Neutrophil (primary cell): ENCODE data around the gene CAND2.
A peak's percentile ranks its signal among the peaks of the same experiment; 100 is the strongest.

ENCODE experiments used
- H3K27ac ChIP-seq: fragments of 200-600 bp; sonication (generic); 2 replicates; pipeline ENCODE4 v1.5.1; 2016; ENCODE audit warnings: mild to moderate bottlenecking, moderate library complexity
- H3K27me3 ChIP-seq: fragments of 200-600 bp; sonication (generic); 2 replicates; pipeline ENCODE4 v1.6.0; 2016; ENCODE audit warnings: mild to moderate bottlenecking
- H3K36me3 ChIP-seq: fragments of 200-600 bp; sonication (generic); 2 replicates; pipeline ENCODE4 v1.5.1; 2017
- H3K4me1 ChIP-seq, 2 experiments: fragments of 200-600 bp in 1 of 2; sonication (generic) in 1 of 2; 1 replicate in 1 of 2; 2 replicates in 1 of 2; pipeline versions ENCODE4 v1.5.1 to v1.6.1; 2013 to 2016; ENCODE audit warnings: low read depth in 1 of 2, low read length in 1 of 2, mild to moderate bottlenecking in 1 of 2, moderate library complexity in 1 of 2; ENCODE audit not compliant: control insufficient read depth in 1 of 2, insufficient read depth in 1 of 2
- H3K4me3 ChIP-seq, 2 experiments: fragments of 200-600 bp in 1 of 2; sonication (generic) in 1 of 2; 1 replicate in 1 of 2; 2 replicates in 1 of 2; pipeline ENCODE4 v1.5.1; 2013 to 2016; ENCODE audit warnings: low read depth in 1 of 2, low read length in 1 of 2, mild to moderate bottlenecking in 1 of 2, moderate library complexity in 1 of 2
- H3K9me3 ChIP-seq: fragments of 200-600 bp; sonication (generic); 2 replicates; pipeline ENCODE4 v1.5.1; 2016
- CTCF ChIP-seq: fragments of 200-600 bp; sonication (generic); IDR thresholded peaks from 2 replicates; pipeline ENCODE4 v1.5.1; 2016; ENCODE audit warnings: antibody characterized with exemption

CAND2 gene

GRCh38 chr3:12809001-12809400, 12.5 kb downstream of the CAND2 start:
- Histone ChIP-seq H3K9me3 (no peaks in the 10 kb centered on the region), H3K27me3 (peaks cover 24% of the 10 kb centered on the region), H3K36me3 (no peaks in the 10 kb centered on the region), H3K4me3 (no peak overlapping the region), H3K4me1 (peaks cover 5 to 9% of the 10 kb centered on the region in 2 experiments), H3K27ac (no peak overlapping the region)
- TF ChIP-seq CTCF = no peak

GRCh38 chr3:12809435-12809834, 13.0 kb downstream of the CAND2 start:
- Histone ChIP-seq H3K4me1 (peaks cover 5 to 9% of the 10 kb centered on the region in 2 experiments), H3K4me3 (peak overlapping the region; percentile 62 to 80), H3K27ac (no peak overlapping the region)

GRCh38 chr3:12810013-12810780, 13.7 kb downstream of the CAND2 start:
- Histone ChIP-seq H3K36me3 (no peaks in the 10 kb centered on the region), H3K27ac (no peak overlapping the region), H3K4me1 (peaks cover 5 to 9% of the 10 kb centered on the region in 2 experiments), H3K9me3 (no peaks in the 10 kb centered on the region), H3K27me3 (peaks cover 24% of the 10 kb centered on the region), H3K4me3 (peak overlapping the region; percentile 62 to 80)
- TF ChIP-seq CTCF = peak; percentile 87

More at GRCh38 chr3:12809435-12809834, 13.0 kb downstream of the CAND2 start:
- H3K36me3 ChIP-seq = no peaks in the 10 kb centered on the region
- H3K27me3 ChIP-seq = peaks cover 24% of the 10 kb centered on the region
- no peaks in the 10 kb centered on the region for H3K9me3 ChIP-seq
- TF ChIP-seq CTCF = no peak

GRCh38 chr3:12810961-12811360, 14.5 kb downstream of the CAND2 start:
- H3K4me3 ChIP-seq = no peak overlapping the region
- peaks cover 5 to 9% of the 10 kb centered on the region in 2 experiments for H3K4me1 ChIP-seq
- no peak for TF ChIP-seq CTCF
- H3K36me3 ChIP-seq = no peaks in the 10 kb centered on the region
- peaks cover 24% of the 10 kb centered on the region for H3K27me3 ChIP-seq
- no peak overlapping the region for H3K27ac ChIP-seq
- no peaks in the 10 kb centered on the region for H3K9me3 ChIP-seq

- TF ChIP-seq CTCF = no peak
- no peak overlapping the region for H3K27ac ChIP-seq
- peaks cover 5 to 9% of the 10 kb centered on the region in 2 experiments for H3K4me1 ChIP-seq
- no peak overlapping the region for H3K4me3 ChIP-seq
- H3K27me3 ChIP-seq = peaks cover 34% of the 10 kb centered on the region
- no peaks in the 10 kb centered on the region for H3K9me3 ChIP-seq
- no peaks in the 10 kb centered on the region for H3K36me3 ChIP-seq
Measured at GRCh38 chr3:12812812-12813211, 16.3 kb downstream of the CAND2 start.
